OCI-LY7 (cell line): ENCODE measurements around the gene TLE4. TPM values are rescaled to one million over a fixed set of nuclear protein-coding genes. Genes with fewer than 3 reads are reported as not detected.

Experiments used
- BruUV-seq: library from RNA; stranded (reverse); fragments of 400-500 nt; replicated peaks from 2 replicates; lab custom pipeline; 2021; lab: Mats Ljungman, UMichigan
- CTCF ChIA-PET: fragments of 300-600 bp; sonication (Branson Sonifier 250); formaldehyde crosslinking; loops from one replicate; lab custom pipeline; 2022; ENCODE audit warnings: antibody characterized with exemption; ENCODE audit not compliant: unreplicated experiment; lab: Charles Lee
- POLR2A ChIA-PET: fragments of 300-600 bp; sonication (Branson Sonifier 250); formaldehyde crosslinking; loops from one replicate; lab custom pipeline; 2022; ENCODE audit warnings: antibody characterized with exemption; lab: Charles Lee
- DNase-seq: peaks from one replicate; pipeline ENCODE4 v3.0.0-alpha.2; 2015; ENCODE audit warnings: low spot score
- H2AFZ ChIP-seq: fragments of 200-600 bp; sonication (generic), shearing (Covaris generic); 2 replicates; pipeline ENCODE4 v1.6.1; 2014; ENCODE audit warnings: mild to moderate bottlenecking, antibody characterized with exemption, low read length, moderate library complexity
- H3K27ac ChIP-seq: fragments of 200-600 bp; sonication (generic); 2 replicates; pipeline ENCODE4 v1.5.1; 2014; ENCODE audit warnings: mixed run types, low read depth, mild to moderate bottlenecking, moderate library complexity, low read length, inconsistent platforms; ENCODE audit not compliant: poor library complexity, severe bottlenecking
- H3K36me3 ChIP-seq: fragments of 200-600 bp; sonication (generic); 2 replicates; pipeline ENCODE4 v1.6.1; 2014; ENCODE audit warnings: mild to moderate bottlenecking, antibody characterized with exemption, low read length, moderate library complexity, mixed read lengths; ENCODE audit not compliant: insufficient read depth
- H3K4me1 ChIP-seq: fragments of 200-600 bp; sonication (generic); 2 replicates; pipeline ENCODE4 v1.5.1; 2014; ENCODE audit warnings: mild to moderate bottlenecking, low read length; ENCODE audit not compliant: insufficient read depth, poor library complexity, severe bottlenecking
- H3K4me2 ChIP-seq: fragments of 200-600 bp; sonication (generic); 2 replicates; pipeline ENCODE4 v1.6.1; 2014; ENCODE audit warnings: mild to moderate bottlenecking, low read length
- H3K4me3 ChIP-seq: fragments of 200-600 bp; sonication (generic); 2 replicates; pipeline ENCODE4 v1.5.1; 2014; ENCODE audit warnings: mild to moderate bottlenecking, low read depth, low read length; ENCODE audit not compliant: poor library complexity, severe bottlenecking
- H3K79me2 ChIP-seq: fragments of 200-600 bp; sonication (generic); 2 replicates; pipeline ENCODE4 v1.6.1; 2016; ENCODE audit warnings: low read depth, mild to moderate bottlenecking, low read length, moderate library complexity, mixed read lengths; ENCODE audit not compliant: insufficient read depth
- H3K9me2 ChIP-seq: fragments of 200-600 bp; sonication (generic); 2 replicates; pipeline ENCODE4 v1.6.1; 2016; ENCODE audit warnings: mild to moderate bottlenecking, low read length, mixed read lengths; ENCODE audit not compliant: insufficient read depth
- H3K9me3 ChIP-seq: fragments of 200-600 bp; sonication (generic); 2 replicates; pipeline ENCODE4 v1.6.1; 2014; ENCODE audit warnings: mild to moderate bottlenecking, mixed run types, low read length, mixed read lengths
- H4K20me1 ChIP-seq: fragments of 200-600 bp; sonication (generic); 2 replicates; pipeline ENCODE4 v1.6.1; 2014; ENCODE audit warnings: mild to moderate bottlenecking, antibody characterized with exemption, low read length, moderate library complexity, mixed read lengths; ENCODE audit not compliant: insufficient read depth
- CTCF ChIP-seq: fragments of 200-600 bp; sonication (generic); conservative IDR thresholded peaks from 2 replicates; pipeline ENCODE4 v1.5.1; 2014; ENCODE audit warnings: mild to moderate bottlenecking, antibody characterized with exemption, low read length, moderate library complexity, mixed read lengths
- EZH2phosphoT487 ChIP-seq: fragments of 200-600 bp; sonication (generic); IDR thresholded peaks from 2 replicates; pipeline ENCODE4 v1.6.1; 2018; ENCODE audit warnings: low read depth, borderline replicate concordance, mild to moderate bottlenecking, mixed run types, antibody characterized with exemption, low read length, moderate library complexity, mixed read lengths
- intact Hi-C: fragments of 100-400 bp; cut with micrococcal nuclease; formaldehyde crosslinking; loops from one replicate; pipeline ENCODE4 v1.10.0; 2022; ENCODE audit not compliant: unreplicated experiment
- total RNA-seq, 2 experiments: library from RNA; depleted of rRNA in 1 of 2; stranded (reverse); fragments of >200 nt in 1 of 2; shearing (Covaris generic) in 1 of 2; gene quantifications; 2 replicates each; pipeline ENCODE4 v1.2.3, GENCODE V29; 2014 to 2022

TLE4 gene
- total RNA-seq, 2 experiments from 2014 or later: 36.7 to 41.7 TPM

- H4K20me1 ChIP-seq: no peaks in the 10 kb centered on the region
- H3K9me2 ChIP-seq: no peaks in the 10 kb centered on the region
- TF ChIP-seq EZH2phosphoT487 (no peak), CTCF (no peak)
- H2AFZ ChIP-seq: no peak overlapping the region
- no TSS peak for BruUV-seq
- no peak for DNase-seq
- POLR2A ChIA-PET: no interaction called here
- no peak overlapping the region for H3K27ac ChIP-seq
- CTCF ChIA-PET: no interaction called here
- H3K9me3 ChIP-seq: no peaks in the 10 kb centered on the region
- H3K4me1 ChIP-seq: peaks cover 18% of the 10 kb centered on the region
- H3K79me2 ChIP-seq: no peaks in the 10 kb centered on the region
- intact Hi-C loops: no loop called here
- H3K4me3 ChIP-seq: no peak overlapping the region
- no peaks in the 10 kb centered on the region for H3K36me3 ChIP-seq
- no peak overlapping the region for H3K4me2 ChIP-seq
These were observed 50.3 kb downstream of the TLE4 start for GRCh38 chr9:79621916-79622575.

GRCh38 chr9:79623799-79624721 lies 52.3 kb downstream of the TLE4 start:
- H2AFZ ChIP-seq: peak overlapping the region; percentile 51; the same call in 1 of the 2 replicates
- no TSS peak for BruUV-seq
- TF ChIP-seq EZH2phosphoT487 (no peak), CTCF (no peak)
- ChIA-PET POLR2A (interaction anchor here (0.6 to 1.3 kb wide), 10 partner anchors 9 to 959 kb away, joined by 3 to 6 read pairs (median 4); partner anchors contain the start of gene TLE4), CTCF (no interaction called here)
- H3K4me1 ChIP-seq: peaks cover 18% of the 10 kb centered on the region
- intact Hi-C loops: no loop called here
- H3K4me3 ChIP-seq: peak overlapping the region; percentile 49
- H3K79me2 ChIP-seq: no peaks in the 10 kb centered on the region
- H3K27ac ChIP-seq: peak overlapping the region; percentile 61
- no peaks in the 10 kb centered on the region for H3K9me3 ChIP-seq
- H3K36me3 ChIP-seq: no peaks in the 10 kb centered on the region
- no peaks in the 10 kb centered on the region for H4K20me1 ChIP-seq
- no peaks in the 10 kb centered on the region for H3K9me2 ChIP-seq
- peak overlapping the region; percentile 76 for H3K4me2 ChIP-seq
- DNase-seq: peak; percentile 54
